B cell (primary cell): ENCODE data around the gene ATP1B3. TPM values are rescaled to one million over a fixed set of nuclear protein-coding genes. Genes with fewer than 3 reads are reported as not detected.

Source experiments
- ATAC-seq: fragments of 200-7000 bp; cut with Tn5 transposase; one replicate; pipeline ENCODE4 v1.10.0; 2021; ENCODE audit warnings: low read depth, mild to moderate bottlenecking, moderate number of reproducible peaks, moderate library complexity
- CTCF ChIA-PET: fragments of 350-600 bp; sonication (Branson Sonifier 250); formaldehyde crosslinking; loops from one replicate; lab custom pipeline; 2021; ENCODE audit warnings: antibody characterized with exemption, inconsistent platforms; lab: Charles Lee
- POLR2A ChIA-PET: fragments of 350-600 bp; sonication (Branson Sonifier 250); formaldehyde crosslinking; loops from one replicate; lab custom pipeline; 2021; ENCODE audit warnings: antibody characterized with exemption; lab: Charles Lee
- DNase-seq: peaks from one replicate; pipeline ENCODE4 v3.0.0; 2013
- H2AFZ ChIP-seq: 2 replicates; pipeline ENCODE4 v1.6.1; 2012; ENCODE audit warnings: mild to moderate bottlenecking, low read depth, low read length; ENCODE audit not compliant: insufficient read depth, poor library complexity, severe bottlenecking
- H3K27ac ChIP-seq, 2 donors: 1 replicate in 1 of 2; 2 replicates in 1 of 2; pipeline ENCODE4 v1.5.1; 2012 to 2013; ENCODE audit warnings: low read length in 2 of 2, mild to moderate bottlenecking in 2 of 2, moderate library complexity in 1 of 2
- H3K27me3 ChIP-seq, 4 experiments: fragments of 200-600 bp in 1 of 4; sonication (generic) in 1 of 4; replicated peaks in 1 of 4; 1 replicate in 2 of 4; 2 replicates in 2 of 4; pipeline versions ENCODE4 v1.6.1 to v1.7.0; 2013 to 2016; ENCODE audit warnings: low read length in 3 of 4, mild to moderate bottlenecking in 2 of 4, mixed read lengths in 1 of 4, moderate library complexity in 1 of 4; ENCODE audit not compliant: insufficient read depth in 4 of 4, control insufficient read depth in 3 of 4; ENCODE audit errors: control extremely low read depth in 1 of 4
- H3K36me3 ChIP-seq, 2 experiments: replicated peaks in 1 of 2; 1 replicate in 1 of 2; 2 replicates in 1 of 2; pipeline versions ENCODE4 v1.6.1 to v1.7.1; 2013; ENCODE audit warnings: low read length in 1 of 2; ENCODE audit not compliant: insufficient read depth in 2 of 2, control insufficient read depth in 1 of 2; ENCODE audit errors: control extremely low read depth in 1 of 2, extremely low read depth in 1 of 2
- H3K4me1 ChIP-seq, 2 donors: fragments of 200-600 bp in 1 of 2; sonication (generic) in 1 of 2; 1 replicate in 1 of 2; 2 replicates in 1 of 2; pipeline versions ENCODE4 v1.5.1 to v1.6.1; 2013 to 2017; ENCODE audit warnings: low read length in 2 of 2; ENCODE audit not compliant: control insufficient read depth in 2 of 2, insufficient read depth in 2 of 2
- H3K4me2 ChIP-seq: replicated peaks from 2 replicates; pipeline ENCODE3; 2012; ENCODE audit warnings: mild to moderate bottlenecking, low read depth, low read length; ENCODE audit not compliant: poor library complexity, severe bottlenecking
- H3K4me3 ChIP-seq, 5 experiments: fragments of 200-600 bp in 1 of 5; sonication (generic) in 1 of 5; 1 replicate in 3 of 5; 2 replicates in 2 of 5; pipeline versions ENCODE4 v1.5.1 to v1.7.0; 2011 to 2016; ENCODE audit warnings: low read length in 4 of 5, mild to moderate bottlenecking in 4 of 5, low read depth in 2 of 5, control low read depth in 1 of 5, moderate library complexity in 1 of 5; ENCODE audit not compliant: insufficient read depth in 1 of 5; ENCODE audit errors: control extremely low read depth in 1 of 5, extremely low read depth in 1 of 5
- H3K79me2 ChIP-seq: fragments of 200-600 bp; sonication (generic); one replicate; pipeline ENCODE4 v1.6.0; 2016; ENCODE audit warnings: low read length; ENCODE audit not compliant: control insufficient read depth, insufficient read depth
- H3K9ac ChIP-seq: fragments of 200-600 bp; sonication (generic); 2 replicates; pipeline ENCODE4 v1.6.1; 2017; ENCODE audit warnings: mild to moderate bottlenecking, low read length, moderate library complexity
- H3K9me3 ChIP-seq, 3 donors: one replicate each; pipeline versions ENCODE4 v1.6.1 to v1.7.1; 2013; ENCODE audit warnings: low read length in 2 of 3; ENCODE audit not compliant: control insufficient read depth in 2 of 3, insufficient read depth in 1 of 3; ENCODE audit errors: control extremely low read depth in 1 of 3
- H4K20me1 ChIP-seq: 2 replicates; pipeline ENCODE4 v1.6.0; 2012; ENCODE audit warnings: mild to moderate bottlenecking, low read length; ENCODE audit not compliant: insufficient read depth, control insufficient read depth, poor library complexity, severe bottlenecking
- H3K27ac Mint-ChIP-seq: one replicate; pipeline ENCODE4 v1.8.0; 2021; ENCODE audit warnings: mixed read lengths
- H3K27me3 Mint-ChIP-seq: one replicate; pipeline ENCODE4 v1.8.0; 2021; ENCODE audit warnings: mixed read lengths
- H3K4me1 Mint-ChIP-seq: one replicate; pipeline ENCODE4 v1.8.0; 2021; ENCODE audit warnings: mixed read lengths
- H3K4me3 Mint-ChIP-seq: one replicate; pipeline ENCODE4 v1.8.0; 2021; ENCODE audit warnings: mixed read lengths
- H3K9me3 Mint-ChIP-seq: one replicate; pipeline ENCODE4 v1.8.0; 2022; ENCODE audit warnings: mixed read lengths; ENCODE audit not compliant: insufficient read depth
- CTCF ChIP-seq: fragments of 200-600 bp; IDR thresholded peaks from one replicate; pipeline ENCODE4 v1.8.0; 2022; ENCODE audit warnings: antibody characterized with exemption, mild to moderate bottlenecking
- EZH2 ChIP-seq: IDR thresholded peaks from 2 replicates; pipeline ENCODE4 v1.6.1; 2012; ENCODE audit warnings: borderline replicate concordance, low read depth, mild to moderate bottlenecking, moderate library complexity, low read length; ENCODE audit not compliant: insufficient read depth, poor library complexity, severe bottlenecking
- WGBS: methylation state at CpG from one replicate; pipeline ENCODE4 v1.1.5; 2013; ENCODE audit warnings: missing lambda C conversion rate; ENCODE audit not compliant: insufficient coverage; 5-methylcytosine and 5-hydroxymethylcytosine counted together
- intact Hi-C: fragments of 100-400 bp; cut with micrococcal nuclease; formaldehyde crosslinking; loops from one replicate; pipeline ENCODE4 v1.10.0; 2022
- polyA plus RNA-seq: library from polyadenylated mRNA; depleted of rRNA; stranded (reverse); fragments of >200 nt; gene quantifications from 2 replicates; pipeline ENCODE4 v1.2.3, GENCODE V29; 2012
- total RNA-seq, 2 donors: library from RNA; stranded (reverse); fragments of 120-200 nt in 1 of 2; gene quantifications; 1 replicate in 1 of 2; 2 replicates in 1 of 2; pipeline versions ENCODE4 v1.2.3 to v1.2.4, GENCODE V29; 2013 to 2022

The ATP1B3 gene
- total and polyA plus RNA-seq, 2 donors (not counting 1 experiment from before 2014, with no cell fraction given) = 20.7 to 28.8 TPM

GRCh38 chr3:141875893-141876380, 506 bp upstream of the ATP1B3 start:
- no peak for TF ChIP-seq EZH2
- no peak for TF ChIP-seq CTCF
- peak overlapping the region; percentile 74 to 89 (median 79) for H3K4me3 ChIP-seq
- peak overlapping the region; percentile 90 to 98 for H3K27ac ChIP-seq
- H3K4me1 ChIP-seq = peaks cover 8 to 15% of the 10 kb centered on the region in 2 donors
- Mint-ChIP-seq H3K27me3 (no peaks in the 10 kb centered on the region), H3K4me3 (peak overlapping the region; percentile 90), H3K27ac (peak overlapping the region; percentile 90), H3K4me1 (peaks cover 28% of the 10 kb centered on the region), H3K9me3 (no peaks in the 10 kb centered on the region)
- ChIA-PET POLR2A (interaction anchor here (0.7 to 2.4 kb wide), 3 partner anchors 79 to 644 kb away, joined by 5 to 11 read pairs (median 9); partner anchors contain the start of genes PXYLP1 and RNF7), CTCF (interaction anchor here (0.9 to 2.8 kb wide), 15 partner anchors 8 to 564 kb away, joined by 3 to 24 read pairs (median 6); partner anchors contain the start of gene RNF7)
- ATAC-seq (peak; percentile 44), DNase-seq (no peak)
- intact Hi-C loops = loop anchor here (1.0 to 10.0 kb wide), 11 partner anchors 36 to 701 kb away; partner anchors contain the start of genes ATR, GK5, PXYLP1 and RASA2
- peak overlapping the region; percentile 97 for H3K9ac ChIP-seq
- 0% methylated on average over 42 of the region's 42 CpGs for WGBS
- H3K9me3 ChIP-seq = no peaks in the 10 kb centered on the region
- peaks cover 31% of the 10 kb centered on the region for H3K79me2 ChIP-seq
- H3K27me3 ChIP-seq = no peaks in the 10 kb centered on the region
- no peaks in the 10 kb centered on the region for H3K36me3 ChIP-seq
- peak overlapping the region; percentile 98 for H3K4me2 ChIP-seq
- H4K20me1 ChIP-seq = no peaks in the 10 kb centered on the region
- H2AFZ ChIP-seq = peak overlapping the region; percentile 94
